Nephron (organoid): ENCODE results near the gene PUS3.

ENCODE experiments used
- H3K27ac Mint-ChIP-seq, 3 experiments: 2 replicates each; pipeline ENCODE4 v1.8.0; 2020; ENCODE audit warnings: mixed read lengths in 3 of 3, mild to moderate bottlenecking in 2 of 3, moderate library complexity in 1 of 3
- H3K27me3 Mint-ChIP-seq: 2 replicates; pipeline ENCODE4 v1.8.0; 2021; ENCODE audit warnings: low read depth, mild to moderate bottlenecking, moderate library complexity, mixed read lengths
- H3K36me3 Mint-ChIP-seq: 2 replicates; pipeline ENCODE4 v1.8.0; 2020; ENCODE audit warnings: low read depth, mixed read lengths
- H3K4me1 Mint-ChIP-seq: 2 replicates; pipeline ENCODE4 v1.8.0; 2020; ENCODE audit warnings: mixed read lengths
- H3K4me3 Mint-ChIP-seq, 3 experiments: 2 replicates each; pipeline ENCODE4 v1.8.0; 2020; ENCODE audit warnings: mild to moderate bottlenecking in 3 of 3, mixed read lengths in 3 of 3, moderate library complexity in 2 of 3
- H3K9me3 Mint-ChIP-seq: 2 replicates; pipeline ENCODE4 v1.8.0; 2020; ENCODE audit warnings: mixed read lengths
- TF ChIP-seq, protein P1 (sequence below), 3 experiments: fragments of 200-600 bp; sonication (generic); IDR thresholded peaks; one replicate each; pipeline ENCODE4 v1.5.0; 2021; ENCODE audit warnings: antibody characterized with exemption in 3 of 3; ENCODE audit not compliant: unreplicated experiment in 3 of 3

Gene PUS3, protein sequence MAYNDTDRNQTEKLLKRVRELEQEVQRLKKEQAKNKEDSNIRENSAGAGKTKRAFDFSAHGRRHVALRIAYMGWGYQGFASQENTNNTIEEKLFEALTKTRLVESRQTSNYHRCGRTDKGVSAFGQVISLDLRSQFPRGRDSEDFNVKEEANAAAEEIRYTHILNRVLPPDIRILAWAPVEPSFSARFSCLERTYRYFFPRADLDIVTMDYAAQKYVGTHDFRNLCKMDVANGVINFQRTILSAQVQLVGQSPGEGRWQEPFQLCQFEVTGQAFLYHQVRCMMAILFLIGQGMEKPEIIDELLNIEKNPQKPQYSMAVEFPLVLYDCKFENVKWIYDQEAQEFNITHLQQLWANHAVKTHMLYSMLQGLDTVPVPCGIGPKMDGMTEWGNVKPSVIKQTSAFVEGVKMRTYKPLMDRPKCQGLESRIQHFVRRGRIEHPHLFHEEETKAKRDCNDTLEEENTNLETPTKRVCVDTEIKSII

DNA sequence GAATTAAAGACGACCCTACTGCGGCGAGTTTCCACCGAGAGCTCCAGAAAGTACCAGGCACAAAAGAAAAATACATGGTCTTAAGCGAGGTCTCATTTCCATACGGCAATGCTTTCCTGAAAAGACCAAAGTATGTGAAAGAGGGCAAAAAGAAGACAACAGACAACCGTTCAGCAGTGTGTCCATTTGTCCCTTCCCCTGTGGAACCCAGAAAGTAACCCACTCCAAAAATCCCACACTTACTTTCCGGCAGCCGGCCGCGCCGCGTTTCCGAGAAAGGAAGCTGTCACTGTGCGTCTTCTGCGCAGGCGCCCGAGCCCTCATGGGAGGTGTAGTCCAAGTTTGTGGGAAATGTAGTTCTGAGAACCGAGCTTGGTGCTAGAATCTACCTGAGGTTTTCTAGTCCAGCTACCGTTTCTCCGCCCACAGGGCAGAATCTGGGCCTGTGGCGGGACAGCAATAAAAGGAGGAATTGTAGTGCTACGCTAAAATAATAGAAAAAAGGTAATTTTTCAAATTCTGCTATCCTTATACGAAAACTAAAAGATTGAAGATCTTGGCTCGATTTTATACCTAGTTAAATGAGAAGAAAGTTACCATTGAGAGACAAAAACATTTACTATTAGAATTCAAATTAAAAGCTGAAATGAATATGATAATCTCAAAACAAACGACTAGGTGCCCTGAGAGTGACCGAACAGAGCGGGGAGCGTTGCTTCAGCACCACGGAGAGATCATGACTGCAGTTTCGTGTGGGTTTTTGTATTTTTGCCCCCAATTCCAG lies at the start of gene PUS3:
PUS3 (minus strand) TSS at position 280 of the 784 bp plus-strand sequence. CDS start 6,922 bp downstream, outside the sequence.
- H3K4me1 Mint-ChIP-seq = peaks cover 25% of the 10 kb centered on the region
- no peaks in the 10 kb centered on the region for H3K9me3 Mint-ChIP-seq
- TF ChIP-seq, protein P1, sequence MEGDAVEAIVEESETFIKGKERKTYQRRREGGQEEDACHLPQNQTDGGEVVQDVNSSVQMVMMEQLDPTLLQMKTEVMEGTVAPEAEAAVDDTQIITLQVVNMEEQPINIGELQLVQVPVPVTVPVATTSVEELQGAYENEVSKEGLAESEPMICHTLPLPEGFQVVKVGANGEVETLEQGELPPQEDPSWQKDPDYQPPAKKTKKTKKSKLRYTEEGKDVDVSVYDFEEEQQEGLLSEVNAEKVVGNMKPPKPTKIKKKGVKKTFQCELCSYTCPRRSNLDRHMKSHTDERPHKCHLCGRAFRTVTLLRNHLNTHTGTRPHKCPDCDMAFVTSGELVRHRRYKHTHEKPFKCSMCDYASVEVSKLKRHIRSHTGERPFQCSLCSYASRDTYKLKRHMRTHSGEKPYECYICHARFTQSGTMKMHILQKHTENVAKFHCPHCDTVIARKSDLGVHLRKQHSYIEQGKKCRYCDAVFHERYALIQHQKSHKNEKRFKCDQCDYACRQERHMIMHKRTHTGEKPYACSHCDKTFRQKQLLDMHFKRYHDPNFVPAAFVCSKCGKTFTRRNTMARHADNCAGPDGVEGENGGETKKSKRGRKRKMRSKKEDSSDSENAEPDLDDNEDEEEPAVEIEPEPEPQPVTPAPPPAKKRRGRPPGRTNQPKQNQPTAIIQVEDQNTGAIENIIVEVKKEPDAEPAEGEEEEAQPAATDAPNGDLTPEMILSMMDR (IDR thresholded peaks at IDR 0.05; ENCODE audit: unreplicated experiment in 3 of 3) = no peak
- peak within 1 kb of the TSS; percentile 99 for H3K4me3 Mint-ChIP-seq
- H3K36me3 Mint-ChIP-seq = peaks cover 15% of the 10 kb centered on the region
- peak within 1 kb of the TSS; percentile 82 to 97 (median 94) for H3K27ac Mint-ChIP-seq
- H3K27me3 Mint-ChIP-seq = peaks cover 37% of the 10 kb centered on the region

DNA sequence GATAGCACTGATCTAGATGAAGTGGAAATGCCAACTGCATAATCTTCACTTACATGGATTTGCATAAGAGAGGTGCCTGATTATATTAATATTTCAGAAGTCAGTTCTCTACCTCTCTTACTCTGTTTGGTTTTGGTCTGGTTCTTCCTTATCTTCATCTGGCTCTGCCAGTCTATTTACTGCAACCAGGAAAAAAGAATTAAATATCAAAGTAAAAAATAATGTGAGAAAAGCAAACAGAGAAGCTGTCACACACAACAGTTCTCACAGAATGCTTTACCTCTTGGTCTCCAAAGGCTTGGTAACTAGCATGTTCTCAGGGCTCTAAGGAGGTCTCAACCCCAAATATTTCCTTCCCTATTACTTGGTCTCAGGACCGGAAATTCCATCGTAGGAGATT lies 49.6 kb upstream of the PUS3 start:
- H3K27me3 Mint-ChIP-seq = no peaks in the 10 kb centered on the region

DNA sequence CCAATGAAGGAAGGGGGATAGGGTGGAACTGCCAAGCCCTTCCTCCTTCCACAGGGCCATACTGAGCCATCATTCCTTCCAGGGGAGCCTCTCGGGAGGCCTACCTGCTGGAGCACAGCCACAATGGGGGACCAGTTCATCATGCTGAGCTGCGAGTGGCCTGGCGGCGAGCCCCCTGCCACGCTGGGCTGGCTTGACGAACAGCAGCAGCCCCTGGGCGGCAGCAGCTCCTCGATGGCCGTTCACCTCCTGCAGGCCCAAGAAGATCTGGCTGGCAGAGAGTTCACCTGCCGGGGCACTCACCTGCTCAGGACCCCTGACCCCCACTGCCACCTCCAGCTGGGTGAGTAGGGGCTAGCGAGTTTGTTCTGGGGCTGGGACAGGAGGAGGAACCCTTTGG lies 48.7 kb upstream of the PUS3 start:
- H3K9me3 Mint-ChIP-seq = no peaks in the 10 kb centered on the region
- peaks cover 14% of the 10 kb centered on the region for H3K36me3 Mint-ChIP-seq
- TF ChIP-seq, protein P1 (IDR thresholded peaks at IDR 0.05; ENCODE audit: unreplicated experiment in 3 of 3) = no peak
- peak overlapping the region; percentile 29 to 94 (median 80) for H3K27ac Mint-ChIP-seq
- peak overlapping the region in 1 of 3 experiments; percentile 12 for H3K4me3 Mint-ChIP-seq
- H3K4me1 Mint-ChIP-seq = peaks cover 43% of the 10 kb centered on the region
- no peaks in the 10 kb centered on the region for H3K27me3 Mint-ChIP-seq

More for the DNA sequence above, 49.6 kb upstream of the PUS3 start:
- Mint-ChIP-seq H3K4me1 (peaks cover 46% of the 10 kb centered on the region), H3K27ac (peak overlapping the region; percentile 21 to 80 (median 78)), H3K4me3 (no peak overlapping the region), H3K36me3 (peaks cover 18% of the 10 kb centered on the region), H3K9me3 (no peaks in the 10 kb centered on the region)
- TF ChIP-seq, protein P1 (IDR thresholded peaks at IDR 0.05; ENCODE audit: unreplicated experiment in 3 of 3) = no peak

DNA sequence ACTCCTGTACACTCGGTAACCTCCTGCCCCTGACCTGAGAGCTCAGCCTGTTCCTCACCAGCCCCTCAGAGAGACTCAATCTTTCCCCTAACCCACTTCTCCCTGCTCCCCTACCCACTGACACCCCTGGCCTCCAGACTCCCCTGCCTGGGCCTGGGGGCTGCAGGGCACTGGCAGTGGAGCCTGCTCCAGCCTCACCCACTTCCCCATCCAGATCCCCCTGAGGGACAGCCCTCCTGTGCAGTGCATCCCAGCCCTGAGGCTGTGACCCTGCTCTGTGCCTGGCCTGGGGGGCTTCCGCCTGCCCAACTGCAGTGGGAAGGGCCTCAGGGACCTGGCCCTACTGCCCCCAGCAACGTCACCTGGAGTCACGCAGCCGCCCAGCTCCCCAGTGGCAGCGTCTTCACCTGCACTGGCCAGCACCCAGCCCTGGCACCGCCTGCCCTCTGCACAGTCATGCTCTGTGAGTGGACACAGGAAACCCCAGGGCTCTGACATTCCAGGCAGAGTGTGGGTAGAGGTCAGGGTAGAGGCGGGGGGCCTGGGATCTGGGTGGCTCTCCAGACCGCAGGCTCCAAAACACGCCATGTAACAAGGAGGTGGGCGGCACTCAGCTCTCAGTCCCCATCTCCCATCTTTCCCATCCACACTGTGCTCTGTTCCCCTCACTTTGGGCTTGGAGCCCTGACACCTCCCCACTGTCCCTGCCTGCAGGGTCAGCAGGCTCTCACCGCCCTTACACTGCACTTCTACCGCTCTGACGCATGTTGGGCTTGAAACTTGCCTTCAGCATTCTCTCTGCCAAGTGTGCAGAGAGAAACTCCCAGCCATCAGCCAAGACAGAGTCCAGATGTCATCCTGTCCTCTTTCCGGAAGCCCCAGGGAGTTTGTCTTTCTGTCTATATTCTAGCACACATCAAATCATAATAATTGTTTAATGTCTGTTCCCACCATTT lies 48.0 kb upstream of the PUS3 start:
- TF ChIP-seq, protein P1 (IDR thresholded peaks at IDR 0.05; ENCODE audit: unreplicated experiment in 3 of 3) = no peak
- Mint-ChIP-seq H3K4me3 (peak overlapping the region in 1 of 3 experiments; percentile 23), H3K36me3 (peaks cover 7% of the 10 kb centered on the region), H3K27ac (peak overlapping the region; percentile 29 to 94 (median 80)), H3K4me1 (peaks cover 36% of the 10 kb centered on the region), H3K27me3 (no peaks in the 10 kb centered on the region), H3K9me3 (no peaks in the 10 kb centered on the region)

DNA sequence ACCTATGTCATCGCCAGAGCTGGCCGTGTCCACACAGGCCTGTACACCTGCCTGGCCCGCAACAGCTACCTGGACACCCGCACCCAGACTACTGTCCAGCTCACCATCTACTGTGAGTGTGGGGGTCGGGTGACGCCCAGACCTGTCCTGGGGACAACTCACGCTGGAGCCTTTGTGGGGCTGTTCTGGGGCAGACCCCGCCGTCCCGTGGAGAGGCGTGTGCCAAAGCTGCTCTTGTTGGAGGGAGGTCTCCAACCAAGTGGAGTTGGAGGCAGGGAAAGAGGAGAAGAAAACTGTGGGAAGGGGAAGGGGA lies 47.1 kb upstream of the PUS3 start:
- TF ChIP-seq, protein P1 (IDR thresholded peaks at IDR 0.05; ENCODE audit: unreplicated experiment in 3 of 3) = no peak
- no peaks in the 10 kb centered on the region for H3K36me3 Mint-ChIP-seq
- H3K9me3 Mint-ChIP-seq = no peaks in the 10 kb centered on the region
- no peak overlapping the region for H3K27ac Mint-ChIP-seq
- H3K4me1 Mint-ChIP-seq = peaks cover 36% of the 10 kb centered on the region
- H3K27me3 Mint-ChIP-seq = no peaks in the 10 kb centered on the region
- no peak overlapping the region for H3K4me3 Mint-ChIP-seq
